Sigmoid colon (tissue), 7 donors: ENCODE results near the gene GNAT1. TPM values are rescaled to one million over a fixed set of nuclear protein-coding genes. Genes with fewer than 3 reads are reported as not detected.

Experiments used
- DNase-seq: peaks from one replicate; pipeline ENCODE4 v3.0.0-alpha.2; 2019
- H3K27ac ChIP-seq, 4 donors: fragments of 200-600 bp; sonication (generic); one replicate each; pipeline ENCODE4 v1.5.1; 2016 to 2019; ENCODE audit warnings: mild to moderate bottlenecking in 1 of 4
- H3K27me3 ChIP-seq, 3 donors: fragments of 200-600 bp; sonication (generic); one replicate each; pipeline ENCODE4 v1.5.1; 2019; ENCODE audit warnings: mild to moderate bottlenecking in 1 of 3
- H3K36me3 ChIP-seq, 4 donors: fragments of 200-600 bp; sonication (generic); one replicate each; pipeline ENCODE4 v1.5.1; 2016 to 2019
- H3K4me1 ChIP-seq, 4 donors: fragments of 200-600 bp; sonication (generic); one replicate each; pipeline ENCODE4 v1.5.1; 2017 to 2019
- H3K4me3 ChIP-seq, 4 donors: fragments of 200-600 bp; sonication (generic); one replicate each; pipeline ENCODE4 v1.5.1; 2017 to 2019; ENCODE audit warnings: mild to moderate bottlenecking in 2 of 4, moderate library complexity in 1 of 4
- H3K9me3 ChIP-seq, 4 donors: fragments of 200-600 bp in 3 of 4; sonication (generic) in 3 of 4; one replicate each; pipeline versions ENCODE4 v1.5.1 to v1.6.1; 2013 to 2019
- CTCF ChIP-seq, 4 experiments: fragments of 450-650 bp in 3 of 4; fragments of 200-600 bp in 1 of 4; IDR thresholded peaks; one replicate each; pipeline ENCODE4 v1.5.1; 2016 to 2019; ENCODE audit warnings: antibody characterized with exemption in 4 of 4, mild to moderate bottlenecking in 3 of 4, moderate library complexity in 2 of 4
- EP300 ChIP-seq, 4 donors: sonication (generic); formaldehyde crosslinking; IDR thresholded peaks; one replicate each; pipeline ENCODE4 v1.6.1; 2017; ENCODE audit warnings: antibody characterized with exemption in 4 of 4
- POLR2A ChIP-seq, 2 donors: fragments of 450-650 bp; IDR thresholded peaks; one replicate each; pipeline ENCODE4 v1.6.1; 2016; ENCODE audit warnings: antibody characterized with exemption in 2 of 2, mild to moderate bottlenecking in 2 of 2, moderate library complexity in 2 of 2
- POLR2AphosphoS5 ChIP-seq, 4 donors: sonication (generic); formaldehyde crosslinking; IDR thresholded peaks; one replicate each; pipeline ENCODE4 v1.6.1; 2017; ENCODE audit warnings: antibody characterized with exemption in 4 of 4
- WGBS, 2 donors: extraction: QIAGEN DNeasy Blood & Tissue Kit; methylation state at CpG; one replicate each; pipeline ENCODE4 v1.1.7; 2013; 5-methylcytosine and 5-hydroxymethylcytosine counted together
- intact Hi-C: fragments of 100-400 bp; cut with DNase I; formaldehyde crosslinking; loops from one replicate; pipeline ENCODE4 v1.15.1; 2023
- polyA plus RNA-seq, 3 donors: library from polyadenylated mRNA; stranded (reverse); fragments of 200-250 nt; gene quantifications; one replicate each; pipeline ENCODE4 v1.2.3, GENCODE V29; 2013
- total RNA-seq, 4 donors: library from RNA; depleted of rRNA; stranded (reverse); fragments of >200 nt; gene quantifications; one replicate each; pipeline ENCODE4 v1.1.0, GENCODE V29; 2016
- donor health status: healthy with polysubstance abuse.
- donor health status: Bipolar disorder and iron deficiency.
- donor health status: healthy.

Gene GNAT1
- total and polyA plus RNA-seq, 7 donors = 0.06 TPM; not detected in 6

- H3K4me1 ChIP-seq = no peaks in the 10 kb centered on the region
- no peaks in the 10 kb centered on the region for H3K27me3 ChIP-seq
- H3K36me3 ChIP-seq = no peaks in the 10 kb centered on the region
- H3K4me3 ChIP-seq = no peak overlapping the region
- 86 to 94% methylated on average over 3 of the region's 3 CpGs for WGBS, 2 donors
- TF ChIP-seq POLR2A (IDR thresholded peaks at IDR 0.05) (no peak), POLR2AphosphoS5 (IDR thresholded peaks at IDR 0.05) (no peak), CTCF (IDR thresholded peaks at IDR 0.05) (no peak), EP300 (IDR thresholded peaks at IDR 0.05) (no peak)
- intact Hi-C loops = no loop called here
- no peak for DNase-seq
- no peaks in the 10 kb centered on the region for H3K9me3 ChIP-seq
- H3K27ac ChIP-seq = no peak overlapping the region
Observed at GRCh38 chr3:50212971-50213370, 21.6 kb downstream of the GNAT1 start.

- Histone ChIP-seq H3K27ac (no peak overlapping the region), H3K36me3 (no peaks in the 10 kb centered on the region), H3K4me1 (no peaks in the 10 kb centered on the region), H3K4me3 (no peak overlapping the region), H3K27me3 (no peaks in the 10 kb centered on the region), H3K9me3 (no peaks in the 10 kb centered on the region)
- no peak for TF ChIP-seq POLR2AphosphoS5 (IDR thresholded peaks at IDR 0.05)
- no peak for TF ChIP-seq EP300 (IDR thresholded peaks at IDR 0.05)
- TF ChIP-seq CTCF (IDR thresholded peaks at IDR 0.05) = no peak
- WGBS, 2 donors = 32 to 81% methylated on average over 12 of the region's 12 CpGs
- intact Hi-C loops = no loop called here
- no peak for DNase-seq
Observed at GRCh38 chr3:50213373-50213772, 22.0 kb downstream of the GNAT1 start.

- Histone ChIP-seq H3K4me3 (no peak overlapping the region), H3K27me3 (no peaks in the 10 kb centered on the region), H3K27ac (no peak overlapping the region), H3K4me1 (no peaks in the 10 kb centered on the region), H3K36me3 (no peaks in the 10 kb centered on the region), H3K9me3 (no peaks in the 10 kb centered on the region)
- 80 to 83% methylated on average over 10 of the region's 10 CpGs for whole genome bisulfite sequencing, 2 donors
- no peak for DNase-seq
- TF ChIP-seq CTCF (IDR thresholded peaks at IDR 0.05) (no peak), POLR2AphosphoS5 (IDR thresholded peaks at IDR 0.05) (no peak)
- intact Hi-C loops = no loop called here
Observed at GRCh38 chr3:50214824-50215223, 23.4 kb downstream of the GNAT1 start.

GRCh38 chr3:50215529-50215928 lies 24.1 kb downstream of the GNAT1 start:
- Histone ChIP-seq H3K9me3 (no peaks in the 10 kb centered on the region), H3K4me3 (no peak overlapping the region), H3K4me1 (no peaks in the 10 kb centered on the region), H3K36me3 (no peaks in the 10 kb centered on the region), H3K27me3 (peaks cover 0 to under 1% (median 0%) of the 10 kb centered on the region in 3 donors), H3K27ac (no peak overlapping the region)
- DNase-seq = no peak
- intact Hi-C loops = no loop called here
- 68 to 82% methylated on average over 9 of the region's 9 CpGs for WGBS, 2 donors
- TF ChIP-seq POLR2A (IDR thresholded peaks at IDR 0.05) (no peak), CTCF (IDR thresholded peaks at IDR 0.05) (no peak), POLR2AphosphoS5 (IDR thresholded peaks at IDR 0.05) (no peak), EP300 (IDR thresholded peaks at IDR 0.05) (no peak)

GRCh38 chr3:50217681-50218080 lies 26.3 kb downstream of the GNAT1 start:
- H3K4me3 ChIP-seq = no peak overlapping the region
- H3K4me1 ChIP-seq = no peaks in the 10 kb centered on the region
- H3K9me3 ChIP-seq = no peaks in the 10 kb centered on the region
- TF ChIP-seq POLR2A (IDR thresholded peaks at IDR 0.05) (no peak), EP300 (IDR thresholded peaks at IDR 0.05) (no peak), CTCF (IDR thresholded peaks at IDR 0.05) (no peak), POLR2AphosphoS5 (IDR thresholded peaks at IDR 0.05) (no peak)
- H3K36me3 ChIP-seq = no peaks in the 10 kb centered on the region
- intact Hi-C loops = no loop called here
- no peak overlapping the region for H3K27ac ChIP-seq
- WGBS, 2 donors = 74 to 82% methylated on average over 10 of the region's 10 CpGs
- no peak for DNase-seq
- H3K27me3 ChIP-seq = peaks cover 0 to 2% (median 0%) of the 10 kb centered on the region in 3 donors
